A673 (cell line): ENCODE data around the gene PATJ. TPM values are rescaled to one million over a fixed set of nuclear protein-coding genes. Genes with fewer than 3 reads are reported as not detected.
"Not testable (repeated sequence)": the region's sequence is repeated elsewhere in the genome, so short reads cannot be mapped to it uniquely, and the experiment has no call there.

Experiments used
- BruUV-seq: library from RNA; stranded (reverse); fragments of 400-500 nt; replicated peaks from 2 replicates; lab custom pipeline; 2021; lab: Mats Ljungman, UMichigan
- CTCF ChIA-PET: fragments of 300-600 bp; sonication (Branson Sonifier 250); formaldehyde crosslinking; loops from one replicate; lab custom pipeline; 2022; ENCODE audit warnings: antibody characterized with exemption; lab: Charles Lee
- POLR2A ChIA-PET: fragments of 300-600 bp; sonication (Branson Sonifier 250); formaldehyde crosslinking; loops from one replicate; lab custom pipeline; 2022; ENCODE audit warnings: antibody characterized with exemption; ENCODE audit not compliant: low non-redundant PET; lab: Charles Lee
- DNase-seq: peaks from one replicate; pipeline ENCODE4 v3.0.0-alpha.2; 2015; ENCODE audit warnings: low spot score
- H3K27ac ChIP-seq: fragments of 200-600 bp; sonication (generic); 2 replicates; pipeline ENCODE4 v1.5.1; 2016; ENCODE audit warnings: mixed run types, low read depth, mild to moderate bottlenecking, mixed read lengths, antibody characterized with exemption, low read length; ENCODE audit not compliant: poor library complexity, severe bottlenecking
- H3K27me3 ChIP-seq: fragments of 200-600 bp; sonication (generic); replicated peaks from 2 replicates; pipeline ENCODE4 v1.6.1; 2017; ENCODE audit warnings: mixed run types, low read depth, mild to moderate bottlenecking, mixed read lengths, antibody characterized with exemption, low read length; ENCODE audit not compliant: insufficient read depth, poor library complexity
- H3K36me3 ChIP-seq: fragments of 200-600 bp; sonication (generic); 2 replicates; pipeline ENCODE4 v1.6.1; 2016; ENCODE audit warnings: mixed run types, mild to moderate bottlenecking, mixed read lengths, antibody characterized with exemption, low read length; ENCODE audit not compliant: insufficient read depth, poor library complexity, severe bottlenecking
- H3K4me1 ChIP-seq: fragments of 200-600 bp; sonication (generic); 2 replicates; pipeline ENCODE4 v1.6.1; 2017; ENCODE audit warnings: mixed run types, mild to moderate bottlenecking, mixed read lengths, antibody characterized with exemption, low read length; ENCODE audit not compliant: insufficient read depth, poor library complexity, severe bottlenecking
- H3K4me3 ChIP-seq: fragments of 200-600 bp; sonication (generic); 2 replicates; pipeline ENCODE4 v1.5.1; 2016; ENCODE audit warnings: low read depth, mixed run types, mild to moderate bottlenecking, mixed read lengths, low read length; ENCODE audit not compliant: poor library complexity, severe bottlenecking
- H3K9me3 ChIP-seq: fragments of 200-600 bp; sonication (generic); 2 replicates; pipeline ENCODE4 v1.6.1; 2016; ENCODE audit warnings: mixed run types, low read depth, mild to moderate bottlenecking, mixed read lengths, antibody characterized with exemption, low read length; ENCODE audit not compliant: poor library complexity, severe bottlenecking
- EZH2 ChIP-seq: fragments of 200-600 bp; sonication (generic); IDR thresholded peaks from 2 replicates; pipeline ENCODE4 v1.6.1; 2017; ENCODE audit warnings: borderline replicate concordance, low read depth, mild to moderate bottlenecking, mixed read lengths, antibody characterized with exemption, low read length; ENCODE audit not compliant: poor library complexity, severe bottlenecking
- intact Hi-C: fragments of 100-400 bp; cut with micrococcal nuclease; formaldehyde crosslinking; loops from one replicate; pipeline ENCODE4 v1.10.0; 2022; ENCODE audit not compliant: unreplicated experiment
- total RNA-seq: library from RNA; stranded (reverse); gene quantifications from 2 replicates; pipeline ENCODE4 v1.2.3, GENCODE V29; 2021
- TF ChIP-seq, protein P1 (sequence below): fragments of 300-800, 200-600 bp; sonication (generic); conservative IDR thresholded peaks from 2 replicates; pipeline ENCODE4 v1.5.1; 2017; ENCODE audit warnings: low read depth, mild to moderate bottlenecking, antibody characterized with exemption, low read length, moderate library complexity, mixed read lengths

Gene PATJ
- total RNA-seq, 1 experiment from 2014 or later: 6.6 TPM

DNA sequence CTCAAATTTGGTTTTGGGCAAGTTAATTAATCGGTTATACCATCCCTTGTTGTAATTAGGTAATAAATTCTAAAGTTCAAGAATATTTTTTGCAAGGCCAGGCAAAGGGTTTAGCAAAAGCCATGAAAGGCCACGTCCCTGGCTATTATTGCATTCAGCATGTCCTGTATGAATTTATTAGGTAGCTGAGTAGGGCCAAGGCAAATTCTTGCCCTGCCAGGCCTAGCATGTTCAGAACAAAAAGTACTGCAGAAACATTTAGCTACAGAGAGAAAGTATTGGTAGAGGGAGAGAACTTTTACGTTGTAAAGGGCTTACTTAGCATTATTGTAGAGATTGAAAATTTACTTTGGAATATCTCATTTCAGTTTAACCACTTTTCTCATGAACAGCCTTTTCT is 94.4 kb downstream of the PATJ start:
- ChIA-PET CTCF (no interaction called here), POLR2A (interaction anchor here (0.6 kb wide), 1 partner anchor 12 kb away, joined by 3 read pairs; no protein-coding TSS in a partner anchor)
- no TSS peak for BruUV-seq
- no peaks in the 10 kb centered on the region for H3K36me3 ChIP-seq
- H3K9me3 ChIP-seq: no peaks in the 10 kb centered on the region
- H3K27me3 ChIP-seq: no peaks in the 10 kb centered on the region
- H3K4me1 ChIP-seq: no peaks in the 10 kb centered on the region
- intact Hi-C loops: no loop called here
- TF ChIP-seq, protein P1, sequence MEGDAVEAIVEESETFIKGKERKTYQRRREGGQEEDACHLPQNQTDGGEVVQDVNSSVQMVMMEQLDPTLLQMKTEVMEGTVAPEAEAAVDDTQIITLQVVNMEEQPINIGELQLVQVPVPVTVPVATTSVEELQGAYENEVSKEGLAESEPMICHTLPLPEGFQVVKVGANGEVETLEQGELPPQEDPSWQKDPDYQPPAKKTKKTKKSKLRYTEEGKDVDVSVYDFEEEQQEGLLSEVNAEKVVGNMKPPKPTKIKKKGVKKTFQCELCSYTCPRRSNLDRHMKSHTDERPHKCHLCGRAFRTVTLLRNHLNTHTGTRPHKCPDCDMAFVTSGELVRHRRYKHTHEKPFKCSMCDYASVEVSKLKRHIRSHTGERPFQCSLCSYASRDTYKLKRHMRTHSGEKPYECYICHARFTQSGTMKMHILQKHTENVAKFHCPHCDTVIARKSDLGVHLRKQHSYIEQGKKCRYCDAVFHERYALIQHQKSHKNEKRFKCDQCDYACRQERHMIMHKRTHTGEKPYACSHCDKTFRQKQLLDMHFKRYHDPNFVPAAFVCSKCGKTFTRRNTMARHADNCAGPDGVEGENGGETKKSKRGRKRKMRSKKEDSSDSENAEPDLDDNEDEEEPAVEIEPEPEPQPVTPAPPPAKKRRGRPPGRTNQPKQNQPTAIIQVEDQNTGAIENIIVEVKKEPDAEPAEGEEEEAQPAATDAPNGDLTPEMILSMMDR: no peak
- H3K4me3 ChIP-seq: no peak overlapping the region
- no peak overlapping the region for H3K27ac ChIP-seq
- no peak for DNase-seq

DNA sequence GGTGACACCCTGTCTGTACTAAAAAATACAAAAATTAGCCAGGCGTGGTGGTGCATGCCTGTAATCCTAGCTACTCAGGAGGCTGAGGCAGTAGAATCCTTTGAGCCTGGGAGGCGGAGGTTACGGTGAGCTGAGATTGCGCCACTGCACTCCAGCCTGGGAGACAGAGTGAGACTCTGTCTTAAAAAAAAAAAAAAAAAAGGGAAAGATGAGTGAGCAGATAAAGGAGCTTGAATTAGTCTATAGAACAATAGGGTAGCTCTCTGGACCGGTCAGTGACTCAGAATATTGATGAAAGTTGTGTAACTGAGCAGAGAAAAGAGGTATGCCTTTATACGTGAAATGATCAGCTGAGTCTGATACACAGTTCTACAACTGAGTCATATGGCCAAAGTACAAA is 95.3 kb downstream of the PATJ start:
- H3K27ac ChIP-seq, H3K4me3 ChIP-seq, H3K36me3 ChIP-seq, H3K4me1 ChIP-seq, DNase-seq, intact Hi-C loops, BruUV-seq, H3K27me3 ChIP-seq, H3K9me3 ChIP-seq: not testable (repeated sequence)
- CTCF ChIA-PET: interaction anchor here (0.7 kb wide), 1 partner anchor 303 kb away, joined by 5 read pairs; no protein-coding TSS in a partner anchor
- POLR2A ChIA-PET: interaction anchor here (0.6 kb wide), 1 partner anchor 1545 kb away, joined by 6 read pairs; no protein-coding TSS in a partner anchor

DNA sequence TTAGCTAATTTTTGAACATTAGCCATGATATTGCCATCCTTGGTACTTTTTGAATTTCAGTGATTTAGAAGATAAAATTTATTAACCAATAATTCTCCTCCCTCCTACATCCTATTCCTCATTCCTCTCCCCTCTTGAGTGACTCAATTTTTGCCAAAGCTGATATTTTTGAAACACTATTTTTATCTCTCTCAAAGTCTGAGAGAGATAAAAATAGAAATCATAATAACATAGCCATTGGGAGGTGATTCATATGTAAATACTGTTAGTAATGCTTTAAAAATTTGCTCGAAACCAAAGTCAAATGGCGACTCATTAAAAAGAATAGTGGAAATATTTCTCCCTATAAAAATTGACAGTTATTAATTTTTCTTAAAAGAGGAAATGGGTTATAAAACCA is 97.4 kb downstream of the PATJ start:
- no peaks in the 10 kb centered on the region for H3K4me1 ChIP-seq
- H3K27me3 ChIP-seq: no peaks in the 10 kb centered on the region
- no TSS peak for BruUV-seq
- no peak overlapping the region for H3K27ac ChIP-seq
- intact Hi-C loops: no loop called here
- DNase-seq: no peak
- H3K9me3 ChIP-seq: no peaks in the 10 kb centered on the region
- no peak overlapping the region for H3K4me3 ChIP-seq
- H3K36me3 ChIP-seq: no peaks in the 10 kb centered on the region
- POLR2A ChIA-PET: no interaction called here
- TF ChIP-seq, protein P1: no peak
- TF ChIP-seq EZH2: no peak
- CTCF ChIA-PET: no interaction called here

DNA sequence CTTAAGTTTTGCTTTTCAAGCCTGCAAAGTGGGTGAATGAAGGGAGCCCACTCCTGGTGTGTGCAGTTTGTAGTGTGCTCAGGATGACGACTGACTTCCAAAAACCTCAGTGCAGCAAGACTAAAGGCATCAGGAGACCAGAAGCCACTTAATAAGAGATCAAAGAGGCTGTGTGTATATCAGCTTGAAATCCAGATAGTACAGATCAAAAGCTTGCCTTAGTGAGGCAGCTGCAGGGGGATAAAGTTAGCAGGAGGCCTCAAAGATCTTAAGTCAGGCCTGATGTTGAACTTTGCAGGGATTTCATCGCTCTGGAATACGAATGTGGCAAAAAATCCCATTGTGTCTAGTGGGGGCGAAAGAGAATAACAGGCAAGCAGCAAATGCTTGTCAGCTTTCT is 99.8 kb downstream of the PATJ start:
- Histone ChIP-seq H3K9me3 (no peaks in the 10 kb centered on the region), H3K27ac (no peak overlapping the region), H3K4me3 (no peak overlapping the region), H3K4me1 (no peaks in the 10 kb centered on the region), H3K27me3 (no peaks in the 10 kb centered on the region), H3K36me3 (no peaks in the 10 kb centered on the region)
- ChIA-PET POLR2A (no interaction called here), CTCF (interaction anchor here (0.6 kb wide), 2 partner anchors 11 to 838 kb away, joined by 3 to 5 read pairs; no protein-coding TSS in a partner anchor)
- intact Hi-C loops: no loop called here
- no peak for DNase-seq
- TF ChIP-seq EZH2: no peak
- TF ChIP-seq, protein P1: no peak
- BruUV-seq: no TSS peak
